ENCODE measurements around the gene KLHL33.

Gene KLHL33

GRCh38 chr14:20412876-20413743 lies 22.9 kb downstream of the KLHL33 start, which contains the start of gene TEP1:
TEP1 (minus strand) TSS chr14:20413501; CDS start chr14:20408439, 5,062 bp downstream.
- peak; percentile 74 for DNase-seq

GRCh38 chr14:20412411-20412810 lies 23.6 kb downstream of the KLHL33 start:
- DNase-seq = no peak

- no peak for DNase-seq
These were observed 26.7 kb downstream of the KLHL33 start for GRCh38 chr14:20409226-20409625.

- no peak for DNase-seq
These were observed 32.4 kb downstream of the KLHL33 start for GRCh38 chr14:20403521-20403920.

- no peak for DNase-seq
These were observed 34.9 kb downstream of the KLHL33 start for GRCh38 chr14:20400965-20401593.

GRCh38 chr14:20400589-20400964 lies 35.4 kb downstream of the KLHL33 start:
- DNase-seq = no peak

- DNase-seq = no peak
These were observed 38.5 kb downstream of the KLHL33 start for GRCh38 chr14:20397511-20397910.

GRCh38 chr14:20391505-20391904 lies 44.5 kb downstream of the KLHL33 start:
- DNase-seq = no peak

GRCh38 chr14:20388159-20388558 lies 47.8 kb downstream of the KLHL33 start:
- no peak for DNase-seq

- no peak for DNase-seq
These were observed 48.4 kb downstream of the KLHL33 start for GRCh38 chr14:20387576-20387975.

GRCh38 chr14:20386276-20386855 lies 49.6 kb downstream of the KLHL33 start:
- DNase-seq = no peak

- no peak for DNase-seq
These were observed 51.1 kb downstream of the KLHL33 start for GRCh38 chr14:20384886-20385285.

- DNase-seq = no peak
These were observed 51.6 kb downstream of the KLHL33 start for GRCh38 chr14:20384321-20384720.

GRCh38 chr14:20383636-20384035 lies 52.3 kb downstream of the KLHL33 start:
- no peak for DNase-seq

GRCh38 chr14:20383032-20383431 lies 52.9 kb downstream of the KLHL33 start:
- no peak for DNase-seq

- DNase-seq = no peak
These were observed 53.4 kb downstream of the KLHL33 start for GRCh38 chr14:20382526-20382925.

GRCh38 chr14:20381341-20381740 lies 54.6 kb downstream of the KLHL33 start:
- DNase-seq = no peak

- DNase-seq = no peak
These were observed 55.3 kb downstream of the KLHL33 start for GRCh38 chr14:20380681-20381080.

- DNase-seq = no peak
These were observed 56.2 kb downstream of the KLHL33 start for GRCh38 chr14:20379743-20380142.

- no peak for DNase-seq
These were observed 58.8 kb downstream of the KLHL33 start for GRCh38 chr14:20377171-20377570.

- no peak for DNase-seq
These were observed 59.8 kb downstream of the KLHL33 start for GRCh38 chr14:20376071-20376588.

Measured in DMS153 (cell line).